ENCODE results near the gene SYP.
"Not testable (repeated sequence)": the region's sequence is repeated elsewhere in the genome, so short reads cannot be mapped to it uniquely, and the experiment has no call there.

SYP gene

DNA sequence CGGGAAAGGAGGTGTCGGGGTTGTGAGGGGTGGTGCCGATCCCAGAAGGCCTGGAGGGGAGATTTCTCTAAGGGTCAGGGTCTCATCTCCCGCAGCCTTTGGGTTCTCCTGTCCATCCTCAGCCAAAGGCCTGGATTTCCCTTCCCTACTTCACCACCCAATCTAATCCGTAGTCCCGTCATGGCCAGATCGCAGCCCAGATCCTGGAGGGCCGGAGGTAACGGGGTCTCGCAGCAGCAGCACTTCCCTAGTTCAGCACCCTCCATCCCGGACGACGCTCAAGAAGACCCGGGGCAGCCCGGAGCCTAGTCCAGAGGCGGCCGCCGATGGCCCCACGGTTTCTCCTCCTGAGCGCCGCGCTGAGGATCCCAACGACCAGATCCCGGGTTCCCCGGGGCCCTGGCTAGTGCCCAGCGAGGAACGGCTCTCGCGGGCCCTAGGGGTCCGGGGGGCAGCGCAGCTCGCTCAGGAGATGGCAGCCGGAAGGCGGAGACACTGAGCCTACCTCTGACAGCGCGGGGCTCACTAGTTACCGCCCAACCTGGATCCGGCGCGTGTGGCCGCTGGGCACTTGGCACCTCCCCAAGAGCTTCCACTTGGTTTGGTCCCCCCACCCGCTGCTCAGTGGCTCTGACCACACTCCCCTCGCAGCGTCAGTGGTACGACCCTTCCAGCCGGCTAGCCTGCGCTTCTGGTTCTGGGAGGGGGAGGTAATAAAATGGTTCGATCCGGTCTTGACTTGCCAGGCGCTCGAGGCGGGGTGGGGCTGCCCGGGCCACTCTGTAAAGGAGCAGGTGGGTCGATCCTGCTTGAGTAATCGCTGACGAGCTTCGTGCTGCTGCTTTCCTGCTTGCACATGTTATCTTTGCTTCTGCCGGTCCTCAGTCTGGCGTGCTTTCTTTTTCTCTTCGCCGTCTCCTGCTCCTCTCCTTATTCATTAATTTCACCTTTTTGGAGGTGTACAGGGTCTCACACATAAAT is 33.8 kb downstream of the SYP start:
- DNase-seq, result peak; percentile 51 to 52

DNA sequence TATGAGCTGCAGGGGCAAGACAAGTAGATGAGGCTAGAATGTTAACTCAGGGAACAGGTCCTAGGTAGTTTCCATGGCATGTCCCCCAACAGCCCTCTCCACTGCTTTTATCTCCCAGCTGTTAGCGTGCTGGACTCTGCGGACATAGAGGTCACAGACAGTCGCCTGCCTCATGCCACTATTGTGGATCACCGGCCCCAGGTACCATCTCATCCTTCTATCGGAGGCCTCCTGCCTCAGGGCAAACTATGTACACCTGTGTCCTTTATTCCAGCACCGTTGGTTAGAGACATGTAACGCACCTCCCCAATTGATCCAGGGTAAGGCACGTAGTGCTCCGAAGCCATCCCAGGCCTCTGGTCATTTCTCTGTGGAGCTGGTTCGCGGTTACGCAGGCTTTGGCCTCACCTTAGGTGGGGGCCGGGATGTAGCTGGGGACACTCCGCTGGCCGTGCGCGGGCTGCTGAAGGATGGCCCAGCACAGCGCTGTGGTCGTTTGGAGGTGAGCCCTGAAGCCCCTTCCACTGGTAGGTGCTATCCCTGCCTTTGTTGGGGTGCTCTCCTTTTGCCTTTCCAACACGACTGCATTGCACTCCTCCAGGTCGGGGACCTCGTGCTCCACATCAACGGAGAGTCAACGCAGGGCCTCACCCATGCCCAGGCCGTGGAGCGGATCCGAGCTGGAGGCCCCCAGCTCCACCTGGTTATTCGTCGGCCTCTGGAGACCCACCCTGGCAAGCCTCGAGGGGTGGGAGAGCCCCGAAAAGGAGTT is 35.2 kb downstream of the SYP start:
- no peak for DNase-seq

DNA sequence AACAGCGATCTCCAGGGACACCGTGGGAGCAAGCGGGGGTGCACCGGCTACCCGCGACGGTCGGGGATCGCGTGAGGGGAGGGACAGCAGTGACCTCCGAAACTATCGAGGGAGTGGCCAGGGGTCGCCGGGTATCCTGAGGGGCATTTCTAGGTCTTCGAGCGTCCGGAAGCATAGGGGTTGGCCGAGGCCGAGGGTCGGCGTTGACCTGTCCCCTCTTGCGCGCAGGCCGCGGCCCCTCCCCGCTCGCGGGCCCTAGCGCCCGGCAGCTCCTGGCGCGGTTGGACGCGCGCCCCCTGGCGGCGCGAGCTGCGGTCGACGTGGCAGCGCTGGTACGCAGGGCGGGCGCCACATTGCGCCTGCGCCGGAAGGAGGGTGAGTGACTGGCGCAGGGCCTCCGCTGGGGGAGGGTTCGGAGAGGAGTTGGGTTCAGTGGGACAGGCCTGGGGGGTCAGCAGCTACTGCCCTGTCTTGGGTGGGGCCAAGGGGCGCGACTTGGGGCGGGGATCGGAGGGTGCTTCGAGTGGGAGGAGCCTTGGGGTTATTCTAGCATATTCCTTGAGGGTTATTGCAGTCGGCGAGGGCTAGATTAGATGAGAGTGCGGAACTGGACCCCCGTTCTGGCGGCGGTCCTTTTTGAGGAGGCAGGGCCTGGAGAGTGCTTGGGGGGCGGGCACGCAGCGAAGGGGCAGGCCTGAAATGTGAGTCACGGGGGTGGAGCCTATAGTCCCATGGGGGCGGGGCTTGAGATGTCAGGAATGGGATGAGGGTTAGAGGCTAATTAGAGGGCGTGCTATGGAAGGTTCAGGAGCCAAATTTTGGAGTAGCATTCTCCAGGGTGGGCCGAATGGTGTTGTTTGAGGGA is 36.2 kb downstream of the SYP start:
- peak; percentile 68 for DNase-seq

DNA sequence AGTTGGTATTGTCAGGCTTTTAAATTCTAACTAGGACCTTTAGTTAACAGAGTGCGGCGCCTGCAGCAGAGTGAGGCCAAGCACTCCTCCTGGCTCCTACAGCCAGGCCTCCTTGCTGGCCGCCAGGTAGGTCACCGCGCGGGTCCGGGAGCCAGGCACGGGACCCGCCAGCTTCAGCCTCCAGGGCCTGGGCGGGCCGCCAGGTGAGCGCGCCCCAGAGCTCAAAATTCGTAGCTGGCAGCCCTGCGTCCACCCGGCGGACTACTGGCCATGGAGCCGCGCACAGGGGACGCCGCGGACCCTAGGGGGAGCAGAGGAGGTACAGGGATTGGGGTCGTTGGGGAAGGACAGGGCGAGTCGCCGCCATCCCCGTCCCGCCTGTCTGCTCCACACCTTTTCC is 37.4 kb downstream of the SYP start, which contains the start of gene MAGIX:
TSS of gene MAGIX (plus strand) at position 139 of the 400 bp plus-strand sequence. CDS start at position 271, 132 bp downstream.
- DNase-seq, result no peak

DNA sequence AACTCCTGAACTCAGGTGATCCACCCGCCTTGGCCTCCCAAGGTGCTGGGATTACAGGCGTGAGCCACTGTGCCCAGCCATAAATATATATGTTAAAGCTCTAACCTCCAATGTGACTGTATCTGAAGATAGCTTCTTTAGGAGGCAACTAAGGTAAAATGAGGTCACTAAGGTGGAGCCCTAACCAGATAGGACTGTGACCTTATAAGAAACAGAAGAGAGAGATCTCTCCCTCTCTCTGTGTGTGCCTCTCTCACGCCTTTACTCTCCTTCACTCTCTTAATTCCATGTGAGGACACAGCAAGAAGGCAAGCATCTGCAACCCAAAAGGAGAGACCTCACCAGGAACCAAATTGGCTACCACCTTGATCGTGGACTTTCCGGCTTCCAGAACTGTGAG is 38.4 kb downstream of the SYP start:
- DNase-seq, result no peak

DNA sequence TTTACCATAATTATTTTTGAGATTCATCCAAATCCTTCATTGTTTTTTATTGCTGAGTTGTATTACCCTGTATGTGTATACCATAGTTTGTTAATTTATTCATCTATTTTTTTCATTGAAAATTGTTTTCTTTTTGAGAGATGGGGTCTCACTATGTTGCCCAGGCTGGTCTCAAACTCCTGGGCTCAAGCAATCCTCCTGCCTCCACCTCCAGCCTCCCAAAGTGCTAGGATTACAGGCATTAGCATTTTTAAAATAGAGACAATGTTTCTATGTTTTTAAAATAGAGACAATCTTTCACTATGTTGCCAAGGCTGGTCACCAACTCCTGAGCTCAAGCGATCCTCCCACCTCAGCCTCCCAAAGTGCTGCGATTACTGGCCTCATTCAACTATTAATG is 39.1 kb downstream of the SYP start:
- no peak for DNase-seq

DNA sequence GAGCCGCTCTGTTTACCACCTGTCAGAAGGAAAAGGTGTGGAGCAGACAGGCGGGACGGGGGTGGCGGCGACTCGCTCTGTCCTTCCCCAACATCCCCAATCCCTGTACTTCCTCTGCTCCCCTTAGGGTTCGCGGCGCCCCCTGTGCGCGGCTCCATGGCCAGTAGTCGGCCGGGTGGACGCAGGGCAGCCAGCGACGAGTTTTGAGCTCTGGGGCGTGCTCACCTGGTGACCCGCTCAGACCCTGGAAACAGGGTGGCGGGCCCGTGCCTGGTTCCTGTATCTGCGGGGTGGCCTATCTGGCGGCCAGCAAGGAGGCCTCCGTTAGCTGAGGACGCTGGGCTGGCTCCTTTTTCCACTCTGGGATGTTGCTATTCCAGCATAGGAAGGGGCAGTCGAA is 42.8 kb downstream of the SYP start:
- DNase-seq, result no peak

DNA sequence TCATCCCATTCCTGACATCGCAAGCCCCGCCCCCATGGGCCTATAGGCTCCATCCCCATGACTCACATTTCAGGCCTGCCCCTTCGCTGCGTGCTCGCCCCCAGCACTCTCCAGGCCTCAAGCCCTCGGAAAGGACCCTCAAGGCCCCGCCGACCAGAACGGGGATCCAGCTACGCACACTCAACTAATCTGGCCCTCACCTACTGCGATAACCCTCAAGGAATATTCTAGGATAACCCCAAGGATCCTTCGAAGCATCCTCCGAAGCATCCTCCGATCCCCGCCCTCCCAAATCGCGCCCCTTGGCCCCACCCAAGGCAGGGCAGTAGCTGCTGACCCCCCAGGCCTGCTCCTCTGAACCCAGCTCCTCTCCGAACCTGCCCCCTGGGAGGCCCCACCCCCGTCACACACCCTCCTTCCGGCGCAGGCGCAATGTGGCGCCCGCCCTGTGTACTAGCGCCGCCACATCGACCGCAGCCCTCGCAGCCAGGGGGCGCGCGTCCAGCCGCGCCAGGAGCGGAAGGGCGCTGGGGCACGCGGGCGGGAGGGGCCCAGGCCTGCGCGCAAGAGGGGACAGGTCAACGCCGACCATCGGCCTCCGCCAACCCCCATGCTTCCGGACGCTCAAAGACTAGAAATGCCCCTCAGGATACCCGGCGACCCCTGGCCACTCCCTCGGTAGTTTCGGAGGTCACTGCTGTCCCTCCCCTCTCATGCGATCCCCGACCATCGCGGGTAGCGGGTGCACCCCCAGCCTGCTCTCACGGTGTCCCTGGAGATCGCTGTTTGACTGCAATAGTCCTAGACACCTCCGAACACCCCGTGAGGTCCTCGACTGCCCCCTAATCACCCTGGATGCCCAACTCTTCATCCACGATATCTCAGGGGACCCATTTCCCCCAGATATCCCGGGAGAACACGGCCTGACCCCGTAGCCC is 43.8 kb downstream of the SYP start:
- DNase-seq, result peak; percentile 74 to 77

DNA sequence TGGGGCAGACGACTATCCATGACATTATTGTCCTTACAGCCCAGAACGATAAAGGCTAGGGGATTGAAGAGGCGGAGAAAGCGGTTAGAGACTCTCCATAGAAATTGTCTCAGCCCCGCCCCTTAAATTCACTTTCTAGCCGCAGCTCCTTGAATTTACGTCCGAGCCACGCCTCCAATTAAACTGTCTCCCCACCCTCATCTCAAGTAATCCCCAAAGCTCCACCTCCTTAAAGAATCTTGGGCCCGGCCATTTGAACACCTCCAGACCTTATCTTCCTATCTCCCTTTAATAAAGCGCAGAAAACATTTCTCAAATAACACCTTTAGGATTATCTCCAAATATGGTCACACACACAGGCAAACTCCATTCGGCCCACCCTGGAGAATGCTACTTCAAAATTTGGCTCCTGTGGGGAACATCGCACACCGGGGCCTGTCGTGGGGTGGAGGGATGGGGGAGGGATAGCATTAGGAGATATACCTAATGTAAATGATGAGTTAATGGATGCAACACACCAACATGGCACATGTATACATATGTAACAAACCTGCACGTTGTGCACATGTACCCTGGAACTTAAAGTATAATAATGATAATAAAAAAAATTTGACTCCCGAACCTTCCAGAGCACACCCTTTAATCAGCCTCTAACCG is 44.6 kb downstream of the SYP start:
- DNase-seq, result peak in 1 of 2 donors; percentile 20

DNA sequence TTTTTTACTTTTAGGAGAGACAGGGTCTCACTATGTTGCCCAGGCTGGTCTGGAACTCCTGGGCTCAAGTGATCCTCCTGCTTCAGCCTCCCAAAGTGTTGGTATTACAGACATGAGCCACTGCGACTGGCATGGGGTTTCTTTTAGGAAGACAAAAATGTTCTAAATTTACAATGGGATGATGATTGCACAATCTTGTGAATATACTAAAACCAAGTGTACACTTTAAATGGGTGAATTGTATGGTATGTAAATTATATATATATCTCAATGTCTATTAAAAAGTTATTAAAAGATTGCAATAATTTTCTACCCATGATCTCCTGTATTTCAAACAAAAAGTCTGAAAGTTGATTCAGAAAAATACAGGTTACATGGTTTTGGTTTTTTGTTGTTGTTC is 46.5 kb downstream of the SYP start:
- DNase-seq, result no peak

DNA sequence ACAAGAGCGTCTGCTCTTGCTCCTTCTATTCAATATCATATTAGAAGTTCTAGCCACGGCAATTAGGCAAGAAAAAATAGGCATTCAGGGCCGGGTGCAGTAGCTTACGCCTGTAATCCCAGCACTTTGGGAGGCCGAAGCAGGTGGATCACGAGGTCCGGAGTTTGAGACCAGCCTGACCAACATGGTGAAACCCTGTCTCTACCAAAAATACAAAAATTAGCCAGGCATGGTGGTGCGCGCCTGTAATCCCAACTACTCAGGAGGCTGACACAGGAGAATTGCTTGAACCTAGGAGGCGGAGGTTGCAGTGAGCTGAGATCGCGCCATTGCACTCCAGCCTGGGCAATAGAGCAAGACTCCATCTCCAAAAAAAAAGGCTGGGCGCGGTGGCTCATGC is 50.7 kb downstream of the SYP start:
- not testable (repeated sequence) for DNase-seq

DNA sequence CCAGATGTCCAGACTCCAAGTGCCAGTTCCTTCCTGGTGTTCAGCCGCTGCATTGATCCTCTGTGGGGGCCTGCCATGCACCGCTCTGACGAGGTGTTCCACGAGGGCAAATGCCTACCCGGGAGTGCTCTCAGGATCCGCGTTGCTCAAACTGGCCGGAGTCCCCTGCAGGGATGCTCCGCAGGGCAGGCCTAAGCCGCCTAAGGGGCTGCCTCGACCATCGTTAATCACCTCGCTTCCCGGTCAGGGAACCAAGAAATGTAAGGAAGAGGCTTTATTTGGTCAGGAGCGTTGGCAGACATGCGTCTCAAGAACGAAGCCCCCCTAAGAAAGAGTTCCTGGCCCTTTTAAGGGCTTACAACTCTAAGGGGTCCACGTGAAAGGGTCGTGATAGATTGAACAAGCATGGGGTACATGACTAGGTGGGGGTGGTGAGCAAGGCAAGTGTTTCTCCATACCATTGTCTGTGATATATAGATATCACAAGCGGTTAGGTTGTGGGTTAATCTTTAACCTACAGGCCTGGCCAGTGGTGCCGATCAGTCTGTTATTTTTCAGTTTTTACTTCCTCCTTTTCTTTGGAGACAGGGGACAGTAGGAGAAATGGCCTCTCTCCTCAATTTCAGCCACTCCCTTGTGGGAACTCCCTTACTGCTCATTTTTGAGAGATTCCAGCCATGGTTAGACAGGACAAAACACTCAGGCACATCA is 51.4 kb downstream of the SYP start:
- not testable (repeated sequence) for DNase-seq

DNA sequence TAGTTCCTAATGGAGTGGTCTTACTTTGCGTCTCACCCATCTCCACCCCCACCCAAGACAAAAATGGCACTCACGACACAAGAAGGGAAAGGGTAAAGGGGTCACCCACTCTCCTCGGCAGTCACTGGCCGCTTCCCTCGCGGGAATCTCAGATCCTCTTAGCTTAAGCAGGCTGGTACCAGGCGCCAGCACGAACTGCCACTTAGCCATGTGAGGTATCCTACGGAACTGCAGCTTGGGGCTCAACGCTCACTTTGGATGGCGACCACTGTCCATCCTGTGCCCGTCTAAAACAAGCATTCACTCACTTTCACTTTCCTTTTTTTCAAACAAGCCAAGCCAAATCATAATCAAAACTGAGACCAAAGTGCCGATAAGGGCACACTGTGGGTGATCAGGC is 52.1 kb downstream of the SYP start:
- DNase-seq, result no peak

DNA sequence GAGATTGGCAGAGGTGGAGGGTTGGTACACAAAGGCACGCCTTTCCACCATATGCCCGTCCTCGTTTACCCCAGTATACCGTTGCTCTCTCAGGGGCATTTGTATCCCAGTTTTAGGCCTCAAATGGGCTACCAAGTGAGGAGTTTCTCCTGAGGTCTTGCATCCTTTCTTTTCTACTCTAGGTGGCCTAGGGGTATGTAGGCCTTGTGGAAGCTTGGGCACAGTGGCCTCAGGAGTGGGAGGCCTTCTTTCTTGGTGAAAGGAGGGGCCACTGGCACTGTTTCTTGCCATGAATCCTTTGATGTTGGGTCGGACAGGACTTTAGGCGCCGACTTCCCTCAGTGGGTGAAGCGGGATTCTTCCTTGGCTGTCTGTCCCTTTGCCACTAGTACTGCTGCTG is 52.7 kb downstream of the SYP start:
- no peak for DNase-seq

DNA sequence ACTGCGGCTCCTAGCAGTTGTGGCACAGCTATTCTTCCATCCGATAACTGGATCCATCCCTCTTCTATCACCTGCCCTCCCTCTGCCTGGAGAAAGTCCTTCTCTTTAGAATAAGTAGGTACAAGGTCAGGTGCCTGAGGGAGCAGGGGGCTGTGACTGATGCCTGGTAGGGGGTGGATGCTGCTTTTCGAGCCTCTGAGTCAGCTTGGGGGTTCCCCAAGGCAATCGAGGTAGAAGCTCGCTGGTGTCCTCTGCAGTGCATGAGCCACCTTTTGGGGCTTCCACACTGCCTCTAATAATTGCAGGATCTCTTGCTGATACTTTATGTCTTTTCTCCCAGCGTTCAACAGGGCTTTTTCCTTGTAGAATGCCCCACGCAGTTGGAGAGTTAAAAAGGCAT is 56.8 kb downstream of the SYP start:
- DNase-seq, result not testable (repeated sequence)

DNA sequence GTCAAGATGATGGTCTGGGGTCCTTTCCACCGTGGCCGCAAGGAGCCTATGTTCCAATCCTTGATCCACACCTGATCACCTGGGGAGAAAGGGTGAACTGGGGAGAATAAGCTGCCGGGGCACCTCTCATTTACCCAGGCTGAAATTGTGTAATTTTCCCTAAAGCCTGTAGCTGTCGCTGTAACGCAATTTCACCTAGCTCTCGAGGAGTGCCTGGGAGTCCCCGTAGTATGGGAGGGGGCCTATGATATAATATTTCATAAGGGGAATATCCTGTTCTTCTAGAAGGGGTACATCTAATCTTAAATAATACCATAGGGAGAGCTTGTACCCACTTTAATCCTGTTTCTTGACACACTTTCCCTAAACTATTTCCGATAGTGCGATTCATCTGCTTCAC is 57.7 kb downstream of the SYP start:
- DNase-seq, result not testable (repeated sequence)

DNA sequence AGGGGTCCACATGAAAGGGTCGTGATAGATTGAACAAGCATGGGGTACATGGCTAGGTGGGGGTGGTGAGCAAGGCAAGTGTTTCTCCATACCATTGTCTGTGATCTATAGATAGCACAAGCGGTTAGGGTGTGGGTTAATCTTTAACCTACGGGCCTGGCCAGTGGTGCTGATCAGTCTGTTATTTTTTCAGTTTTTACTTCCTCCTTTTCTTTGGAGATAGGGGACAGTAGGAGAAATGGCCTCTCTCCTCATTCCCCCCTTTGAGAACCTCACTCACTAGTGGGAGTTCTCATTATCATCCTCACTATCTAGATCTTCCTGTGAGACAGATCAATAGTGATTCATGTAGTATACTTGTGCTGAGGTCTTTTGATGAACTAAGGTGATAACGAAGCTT is 60.3 kb downstream of the SYP start:
- DNase-seq, result no peak
